ENCODE data around the gene AQP12A. TPM values are rescaled to one million over a fixed set of nuclear protein-coding genes. Genes with fewer than 3 reads are reported as not detected.
"Not testable (repeated sequence)": the region's sequence is repeated elsewhere in the genome, so short reads cannot be mapped to it uniquely, and the experiment has no call there.

The AQP12A gene
- total RNA-seq, 2 experiments from 2014 or later: not detected

DNA sequence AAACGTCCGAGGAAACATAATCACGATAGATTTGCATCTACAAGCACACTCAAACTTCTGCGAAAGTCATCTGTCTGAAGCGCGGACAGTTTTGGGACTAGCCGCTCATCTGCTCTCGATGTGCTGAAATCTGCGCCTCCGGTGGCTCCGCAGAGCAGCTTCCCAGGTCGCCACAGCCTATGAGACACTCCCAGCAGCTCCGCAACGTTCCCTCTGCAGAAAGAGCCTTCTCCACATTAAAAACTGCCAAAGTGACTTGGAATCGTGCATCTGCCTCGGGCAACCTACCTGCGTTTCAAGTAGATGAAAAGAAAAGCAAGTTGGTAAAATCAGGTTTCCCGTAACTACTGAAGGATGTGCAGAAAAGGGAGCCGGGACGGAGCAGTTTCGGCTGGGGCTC, 8.9 kb downstream of the AQP12A start:
- H3K27ac Mint-ChIP-seq; CTCF ChIA-PET; POLR2A ChIA-PET; DNase-seq; H3K27me3 Mint-ChIP-seq; H3K36me3 Mint-ChIP-seq (ENCODE audit: low read depth); H3K9me3 Mint-ChIP-seq; ATAC-seq; H3K4me3 Mint-ChIP-seq; intact Hi-C loops (cut with micrococcal nuclease): not testable (repeated sequence)
- peaks cover 12% of the 10 kb centered on the region for H3K4me1 Mint-ChIP-seq (ENCODE audit: low read depth)

DNA sequence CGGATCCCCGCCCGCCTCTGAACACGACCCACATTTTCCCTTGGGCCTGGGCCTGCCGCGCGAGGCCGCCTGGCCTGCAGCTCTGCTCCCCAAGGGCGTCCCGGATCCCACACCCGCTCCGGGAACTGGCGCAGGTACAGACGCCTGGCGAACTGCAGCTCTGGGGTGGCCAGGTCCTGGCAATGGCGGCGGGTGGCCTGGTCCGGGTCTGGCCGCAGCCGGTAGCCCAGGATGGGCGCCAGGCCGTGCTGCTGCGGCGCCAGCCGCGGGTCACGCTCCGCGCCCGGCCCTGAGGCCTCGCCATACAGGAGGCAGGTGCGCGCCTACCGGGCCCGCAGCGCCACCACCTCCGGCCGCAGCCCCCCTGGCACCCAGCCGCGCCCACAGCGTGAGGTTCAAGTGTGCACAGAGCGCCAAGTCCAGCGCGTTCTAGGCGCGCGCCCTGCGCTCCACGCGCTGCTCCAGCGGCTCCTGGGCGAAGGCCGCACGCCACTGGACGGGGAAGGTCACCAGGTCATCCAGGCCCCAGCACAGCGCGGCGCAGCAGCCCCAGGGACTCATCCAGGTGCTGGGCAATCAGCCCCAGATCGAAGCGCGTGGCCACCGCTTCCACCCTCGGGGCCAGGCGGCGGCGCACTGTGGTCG, 9.5 kb downstream of the AQP12A start:
- intact Hi-C loops (cut with micrococcal nuclease): no loop called here
- POLR2A ChIA-PET: no interaction called here

DNA sequence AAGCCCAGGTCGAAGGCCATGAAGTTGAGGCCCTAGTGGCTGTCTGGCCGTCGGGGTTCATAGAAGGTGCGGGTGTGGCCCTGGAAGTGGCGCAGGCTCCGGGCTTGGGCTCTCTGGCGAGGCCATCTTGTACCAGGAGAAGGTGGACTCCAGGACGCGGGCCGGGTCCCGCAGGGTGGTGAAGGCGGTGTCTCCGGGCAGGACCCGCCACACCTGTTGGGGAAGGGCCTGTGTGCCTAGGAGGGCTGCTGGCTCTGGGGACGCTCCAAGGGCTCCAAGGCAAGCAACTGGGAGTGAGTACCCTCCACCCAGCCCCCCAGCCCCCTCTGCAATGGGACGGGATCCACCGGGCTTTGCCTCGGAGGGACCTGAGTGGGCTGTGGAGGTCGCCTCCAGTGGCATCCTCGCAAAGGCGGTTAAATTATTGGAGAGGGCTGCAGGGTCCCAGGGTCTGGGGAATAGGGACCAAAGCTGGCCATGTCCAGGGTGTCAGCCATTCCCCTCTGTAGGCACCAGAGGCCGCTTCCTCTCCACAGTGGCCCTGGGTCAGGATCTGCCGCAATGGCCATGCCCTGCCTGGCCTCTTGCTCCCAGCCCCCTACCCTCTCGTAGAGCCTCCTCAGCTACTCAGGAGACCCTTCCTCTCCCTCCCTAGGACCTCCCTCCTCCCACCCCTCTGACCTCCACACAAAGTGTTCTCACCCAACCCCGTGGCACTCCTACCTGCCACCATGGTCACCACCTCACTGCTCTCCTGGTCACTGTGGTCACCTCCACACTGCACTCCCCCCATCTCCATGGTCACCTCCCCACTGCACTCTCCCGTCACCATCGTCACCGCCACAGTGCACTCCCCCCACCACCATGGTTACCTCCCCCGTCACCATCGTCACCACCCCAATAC, 10.3 kb downstream of the AQP12A start:
- no peak overlapping the region for H3K4me3 Mint-ChIP-seq
- peaks cover 13% of the 10 kb centered on the region for H3K27me3 Mint-ChIP-seq
- TF ChIP-seq, protein P1, sequence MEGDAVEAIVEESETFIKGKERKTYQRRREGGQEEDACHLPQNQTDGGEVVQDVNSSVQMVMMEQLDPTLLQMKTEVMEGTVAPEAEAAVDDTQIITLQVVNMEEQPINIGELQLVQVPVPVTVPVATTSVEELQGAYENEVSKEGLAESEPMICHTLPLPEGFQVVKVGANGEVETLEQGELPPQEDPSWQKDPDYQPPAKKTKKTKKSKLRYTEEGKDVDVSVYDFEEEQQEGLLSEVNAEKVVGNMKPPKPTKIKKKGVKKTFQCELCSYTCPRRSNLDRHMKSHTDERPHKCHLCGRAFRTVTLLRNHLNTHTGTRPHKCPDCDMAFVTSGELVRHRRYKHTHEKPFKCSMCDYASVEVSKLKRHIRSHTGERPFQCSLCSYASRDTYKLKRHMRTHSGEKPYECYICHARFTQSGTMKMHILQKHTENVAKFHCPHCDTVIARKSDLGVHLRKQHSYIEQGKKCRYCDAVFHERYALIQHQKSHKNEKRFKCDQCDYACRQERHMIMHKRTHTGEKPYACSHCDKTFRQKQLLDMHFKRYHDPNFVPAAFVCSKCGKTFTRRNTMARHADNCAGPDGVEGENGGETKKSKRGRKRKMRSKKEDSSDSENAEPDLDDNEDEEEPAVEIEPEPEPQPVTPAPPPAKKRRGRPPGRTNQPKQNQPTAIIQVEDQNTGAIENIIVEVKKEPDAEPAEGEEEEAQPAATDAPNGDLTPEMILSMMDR (IDR thresholded peaks at IDR 0.05): no peak
- ATAC-seq (no peak), DNase-seq (no peak)
- intact Hi-C loops (cut with micrococcal nuclease): no loop called here
- H3K9me3 Mint-ChIP-seq: no peaks in the 10 kb centered on the region
- H3K27ac Mint-ChIP-seq: no peak overlapping the region
- H3K36me3 Mint-ChIP-seq (ENCODE audit: low read depth): no peaks in the 10 kb centered on the region
- ChIA-PET CTCF (no interaction called here), POLR2A (no interaction called here)
- H3K4me1 Mint-ChIP-seq (ENCODE audit: low read depth): peaks cover 13% of the 10 kb centered on the region

More for the DNA sequence above, 9.5 kb downstream of the AQP12A start:
- Mint-ChIP-seq H3K4me3 (no peak overlapping the region), H3K4me1 (ENCODE audit: low read depth) (peaks cover 13% of the 10 kb centered on the region), H3K27me3 (peaks cover 11% of the 10 kb centered on the region), H3K9me3 (no peaks in the 10 kb centered on the region), H3K27ac (no peak overlapping the region), H3K36me3 (ENCODE audit: low read depth) (no peaks in the 10 kb centered on the region)
- CTCF ChIA-PET: no interaction called here
- ATAC-seq (no peak), DNase-seq (no peak)
- TF ChIP-seq, protein P1 (IDR thresholded peaks at IDR 0.05): no peak

DNA sequence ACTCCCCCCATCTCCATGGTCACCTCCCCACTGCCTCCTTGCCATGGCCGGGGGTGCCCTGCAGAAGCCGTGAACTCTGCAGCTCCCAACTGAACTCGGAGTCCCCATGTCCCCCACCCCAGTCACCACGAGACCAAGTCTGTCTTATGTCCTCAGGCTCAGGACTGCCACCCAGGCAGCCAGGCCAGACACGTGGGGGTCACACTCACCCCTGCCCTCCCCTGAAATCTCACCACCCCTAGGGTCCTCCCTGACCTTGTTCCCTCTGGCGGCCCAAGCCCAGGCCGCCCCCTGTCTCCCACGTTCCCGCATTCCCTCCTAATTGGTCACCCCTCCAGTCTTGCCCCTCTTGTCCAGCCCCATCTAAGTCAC, 11.0 kb downstream of the AQP12A start:
- H3K27me3 Mint-ChIP-seq: peaks cover 13% of the 10 kb centered on the region
- intact Hi-C loops (cut with micrococcal nuclease): no loop called here
- peaks cover 13% of the 10 kb centered on the region for H3K4me1 Mint-ChIP-seq (ENCODE audit: low read depth)
- H3K36me3 Mint-ChIP-seq (ENCODE audit: low read depth): no peaks in the 10 kb centered on the region
- POLR2A ChIA-PET: no interaction called here
- CTCF ChIA-PET: no interaction called here
- no peak overlapping the region for H3K4me3 Mint-ChIP-seq
- TF ChIP-seq, protein P1 (IDR thresholded peaks at IDR 0.05): no peak
- H3K9me3 Mint-ChIP-seq: no peaks in the 10 kb centered on the region
- no peak for ATAC-seq
- DNase-seq: no peak
- no peak overlapping the region for H3K27ac Mint-ChIP-seq

DNA sequence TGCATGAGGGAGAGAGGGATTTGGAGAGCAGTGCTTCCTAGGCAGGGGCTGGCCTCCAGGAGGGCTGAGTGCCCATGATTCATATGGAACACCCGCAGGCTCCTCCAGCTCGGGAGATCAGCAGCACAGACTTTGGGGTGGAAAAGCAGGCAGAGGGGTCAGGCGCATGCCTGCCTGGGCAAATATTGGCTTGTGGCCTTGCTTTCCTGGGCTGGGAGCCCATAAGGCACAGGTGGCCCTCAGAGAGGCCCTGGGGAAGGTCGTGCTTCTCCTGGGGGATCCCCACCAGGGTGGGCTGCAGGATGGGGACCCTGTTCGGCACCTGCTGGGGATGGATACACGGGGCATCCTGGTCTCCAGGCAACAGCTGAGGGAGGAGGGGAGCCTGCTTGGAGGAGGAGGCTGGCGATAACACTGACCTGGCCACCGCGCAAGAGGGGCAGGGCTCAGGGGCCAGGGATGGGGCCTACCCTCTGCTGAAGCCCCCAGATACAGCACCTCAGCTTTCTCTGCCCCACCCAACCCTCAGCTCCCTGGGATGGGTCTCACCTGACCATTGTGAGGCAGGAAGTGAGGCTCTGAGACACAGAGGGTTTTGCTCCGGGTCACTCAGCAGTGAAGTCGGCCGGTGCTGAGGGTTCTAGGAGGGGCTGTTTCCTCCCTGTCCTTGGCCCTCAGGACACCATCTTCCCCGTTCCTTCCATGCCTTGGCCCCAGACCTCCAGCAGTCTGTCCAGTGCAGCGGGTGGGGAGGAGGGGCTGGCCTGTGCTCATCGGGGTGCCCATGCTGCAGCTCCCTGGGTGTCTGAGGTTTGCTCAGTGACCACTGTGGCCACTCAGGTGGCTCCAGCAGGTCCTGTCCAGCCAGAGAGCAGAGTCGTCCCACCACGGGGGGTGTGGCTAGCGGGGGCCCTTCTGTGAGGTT, 12.0 kb downstream of the AQP12A start:
- intact Hi-C loops (cut with micrococcal nuclease): no loop called here
- no peaks in the 10 kb centered on the region for H3K36me3 Mint-ChIP-seq (ENCODE audit: low read depth)
- no peaks in the 10 kb centered on the region for H3K9me3 Mint-ChIP-seq
- ATAC-seq (peak; percentile 10), DNase-seq (no peak)
- no peak overlapping the region for H3K4me3 Mint-ChIP-seq
- CTCF ChIA-PET: interaction anchor here (0.8 to 1.3 kb wide), 2 partner anchors 116 to 142 kb away, joined by 3 read pairs; no protein-coding TSS in a partner anchor
- H3K27me3 Mint-ChIP-seq: peaks cover 13% of the 10 kb centered on the region
- TF ChIP-seq, protein P1 (IDR thresholded peaks at IDR 0.05): no peak
- H3K4me1 Mint-ChIP-seq (ENCODE audit: low read depth): peaks cover 13% of the 10 kb centered on the region
- H3K27ac Mint-ChIP-seq: no peak overlapping the region
- POLR2A ChIA-PET: no interaction called here
